NCI-H82 treated with DMSO at 0.1 percent for 48 hours (cell line): ENCODE results near the gene CPD.

Source experiments
- DNase-seq: peaks from one replicate; lab custom pipeline; 2025; ENCODE audit not compliant: unreplicated experiment; lab: John Stamatoyannopoulos, UW

Gene CPD

GRCh38 chr17:30495586-30495985, 116.9 kb downstream of the CPD start:
- DNase-seq: no peak

DNA sequence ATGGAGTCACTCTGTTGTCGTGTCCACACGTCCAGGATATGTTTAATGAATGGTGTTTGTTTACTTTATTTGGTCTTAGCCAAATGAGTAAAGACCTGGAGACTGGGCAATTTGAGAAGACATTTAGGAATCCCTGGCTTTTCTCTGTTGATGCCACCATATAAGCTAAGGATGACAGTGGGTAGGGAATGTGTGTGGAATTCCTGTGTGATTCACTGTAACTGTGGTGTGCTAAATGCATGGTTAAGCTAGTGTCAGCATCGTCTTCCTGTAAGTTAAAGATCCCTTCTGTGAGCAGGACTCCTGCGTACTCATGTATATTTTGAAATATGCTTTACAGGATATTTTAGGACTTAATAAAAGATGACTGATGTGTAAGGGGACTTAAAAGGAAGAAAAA, 124.8 kb downstream of the CPD start:
- DNase-seq: no peak

DNA sequence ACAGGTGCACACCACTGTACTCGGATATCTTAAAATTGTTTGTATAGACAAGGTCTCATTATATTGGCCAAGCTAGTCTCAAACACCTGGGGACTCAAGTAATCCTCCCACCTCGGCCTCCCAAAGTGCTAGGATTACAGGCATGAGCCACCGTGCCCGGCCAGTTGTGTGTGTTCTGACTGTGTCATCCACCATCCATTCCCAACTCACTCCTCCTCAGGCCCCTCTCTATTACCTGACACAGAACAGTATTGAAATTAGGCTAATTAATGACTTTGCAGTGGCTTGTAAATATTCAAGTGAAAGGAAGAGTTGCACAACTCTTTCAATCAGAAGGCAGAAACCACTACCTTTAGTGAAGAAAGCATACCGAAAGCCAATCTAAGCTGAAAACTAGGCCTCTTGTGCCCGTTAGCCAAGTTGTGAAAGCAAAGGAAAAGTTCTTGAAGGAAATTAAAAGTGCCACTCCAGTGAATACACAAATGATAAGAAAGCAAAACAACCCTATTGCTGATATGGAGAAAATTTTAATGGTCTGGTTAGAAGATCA, 127.2 kb downstream of the CPD start:
- no peak for DNase-seq

DNA sequence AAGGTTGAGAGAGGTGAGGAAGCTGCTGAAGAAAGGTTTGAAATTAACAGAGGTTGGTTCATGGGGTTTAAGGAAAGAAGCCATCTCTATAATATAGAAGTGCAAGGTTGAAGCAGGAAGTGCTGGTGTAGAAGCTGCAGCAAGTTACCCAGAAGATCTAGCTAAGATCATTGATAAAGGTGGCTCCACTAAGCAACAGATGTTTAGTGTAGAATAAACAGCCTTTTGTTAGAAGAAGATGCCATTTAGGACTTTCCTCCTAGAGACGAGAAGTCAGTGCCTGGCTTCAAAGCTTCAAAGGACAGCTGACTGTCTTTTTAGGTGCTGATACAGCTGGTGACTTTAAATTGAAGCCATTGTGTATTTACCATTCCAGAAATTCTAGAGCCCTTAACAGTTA, 127.8 kb downstream of the CPD start:
- DNase-seq: no peak

GRCh38 chr17:30513346-30513745, 134.6 kb downstream of the CPD start:
- DNase-seq: no peak

- no peak for DNase-seq
Measured at GRCh38 chr17:30514895-30515596, 136.3 kb downstream of the CPD start.

- DNase-seq: no peak
Measured at GRCh38 chr17:30517786-30518185, 139.1 kb downstream of the CPD start.

DNA sequence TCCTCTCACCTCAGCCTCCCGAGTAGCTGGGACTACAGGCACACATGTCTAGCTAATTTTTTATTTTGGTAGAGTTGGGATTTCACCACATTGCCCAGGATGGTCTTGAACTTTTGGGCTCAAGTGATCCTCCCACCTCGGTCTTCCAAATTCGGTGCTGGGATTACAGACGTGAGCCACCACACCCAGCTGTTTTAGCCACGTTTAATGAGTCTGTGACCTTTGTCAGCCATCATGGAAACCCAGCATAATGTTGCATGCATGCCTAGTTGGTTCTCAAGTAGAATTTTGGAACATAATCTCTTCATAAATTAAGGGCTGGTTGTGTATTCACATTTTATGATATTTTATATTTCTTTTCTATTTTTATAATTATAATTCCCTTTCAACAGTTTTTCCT, 140.4 kb downstream of the CPD start:
- no peak for DNase-seq
